K562 (cell line): ENCODE measurements around the gene RPL36AL. TPM values are rescaled to one million over a fixed set of nuclear protein-coding genes. Genes with fewer than 3 reads are reported as not detected.

ENCODE experiments used
- ASH1L ChIP-seq: fragments of 450-650 bp; IDR thresholded peaks from 2 replicates; pipeline ENCODE4 v1.6.1; 2018; ENCODE audit warnings: borderline replicate concordance, mild to moderate bottlenecking, low read depth; ENCODE audit not compliant: partially characterized antibody
- ATF6 ChIP-seq: sonication (generic); formaldehyde crosslinking; IDR thresholded peaks from 2 replicates; pipeline ENCODE4 v1.4.0; 2020; ENCODE audit warnings: mild to moderate bottlenecking, missing genetic modification reagents
- CBFA2T2 ChIP-seq: fragments of 450-650 bp; conservative IDR thresholded peaks from 2 replicates; pipeline ENCODE4 v1.6.1; 2017; ENCODE audit warnings: mild to moderate bottlenecking
- CBFA2T3 ChIP-seq: fragments of 450-650 bp; IDR thresholded peaks from 2 replicates; pipeline ENCODE4 v1.6.1; 2017
- CHD1 ChIP-seq: fragments of 200-600 bp; sonication (generic); IDR thresholded peaks from one replicate; pipeline ENCODE4 v1.6.1; 2012; ENCODE audit warnings: mild to moderate bottlenecking, moderate library complexity, low read length, inconsistent platforms
- ETV5 ChIP-seq: sonication (generic); formaldehyde crosslinking; IDR thresholded peaks from 2 replicates; pipeline ENCODE4 v1.4.0; 2020; ENCODE audit warnings: low read depth, mild to moderate bottlenecking, missing genetic modification reagents
- FOXK2 ChIP-seq, 2 experiments: fragments of 450-650 bp; IDR thresholded peaks in 1 of 2; conservative IDR thresholded peaks in 1 of 2; 2 replicates each; pipeline ENCODE4 v1.6.1; 2016; ENCODE audit warnings: low read depth in 2 of 2, mild to moderate bottlenecking in 1 of 2
- HDAC8 ChIP-seq: fragments of 450-650 bp; IDR thresholded peaks from 2 replicates; pipeline ENCODE4 v1.6.1; 2016; ENCODE audit warnings: mild to moderate bottlenecking, missing genetic modification characterization, moderate library complexity, missing compliant biosample characterization
- HLTF ChIP-seq: fragments of 450-650 bp; IDR thresholded peaks from 2 replicates; pipeline ENCODE4 v1.6.1; 2016
- HNRNPUL1 ChIP-seq: fragments of 200-400 bp; formaldehyde crosslinking; IDR thresholded peaks from 2 replicates; pipeline ENCODE4 v1.6.1; 2017; ENCODE audit warnings: low read length
- ILF3 ChIP-seq: fragments of 450-650 bp; IDR thresholded peaks from 2 replicates; pipeline ENCODE4 v1.6.1; 2018; ENCODE audit warnings: antibody characterized with exemption, mild to moderate bottlenecking, moderate library complexity, borderline replicate concordance
- JUN ChIP-seq, 2 experiments: sonication (generic) in 1 of 2; formaldehyde crosslinking in 1 of 2; IDR thresholded peaks; 2 replicates each; pipeline versions ENCODE4 v1.6.1 to v1.8.0; 2012 to 2022; ENCODE audit warnings: borderline replicate concordance in 2 of 2, mild to moderate bottlenecking in 2 of 2, improper control_type of control experiment in 1 of 2, low read depth in 1 of 2, low read length in 1 of 2, missing genetic modification reagents in 1 of 2
- KAT7 ChIP-seq: sonication (generic); formaldehyde crosslinking; IDR thresholded peaks from 2 replicates; pipeline ENCODE4 v1.8.0; 2022; ENCODE audit warnings: missing genetic modification reagents, mild to moderate bottlenecking, borderline replicate concordance
- MTF1 ChIP-seq: fragments of 250-450 bp; sonication (Bioruptor Pico); IDR thresholded peaks from 2 replicates; pipeline ENCODE4 v1.9.0; 2021; ENCODE audit warnings: moderate library complexity, mild to moderate bottlenecking, inconsistent platforms, borderline replicate concordance
- NBN ChIP-seq: fragments of 450-650 bp; IDR thresholded peaks from 2 replicates; pipeline ENCODE4 v1.6.1; 2016; ENCODE audit warnings: low read depth, mild to moderate bottlenecking
- NFYB ChIP-seq: IDR thresholded peaks from 2 replicates; pipeline ENCODE4 v1.6.1; 2011; ENCODE audit warnings: mild to moderate bottlenecking, moderate library complexity; ENCODE audit not compliant: insufficient read length; ENCODE audit errors: extremely low read depth
- POLR2G ChIP-seq: fragments of 200-400 bp; formaldehyde crosslinking; IDR thresholded peaks from 2 replicates; pipeline ENCODE4 v1.6.1; 2017; ENCODE audit warnings: low read depth, mild to moderate bottlenecking, antibody characterized with exemption, low read length, moderate library complexity
- PTBP1 ChIP-seq: fragments of 200-400 bp; formaldehyde crosslinking; IDR thresholded peaks from 2 replicates; pipeline ENCODE4 v1.6.1; 2017; ENCODE audit warnings: low read depth, low read length
- RBM25 ChIP-seq: fragments of 200-400 bp; formaldehyde crosslinking; IDR thresholded peaks from 2 replicates; pipeline ENCODE4 v1.6.1; 2018; ENCODE audit warnings: low read length, low read depth, moderate library complexity; ENCODE audit not compliant: severe bottlenecking
- SPI1 ChIP-seq: IDR thresholded peaks from 2 replicates; pipeline ENCODE4 v1.6.1; 2011; ENCODE audit warnings: low read depth, low read length, control low read depth, borderline replicate concordance
- SRSF3 ChIP-seq: fragments of 200-400 bp; formaldehyde crosslinking; IDR thresholded peaks from 2 replicates; pipeline ENCODE4 v1.6.1; 2016; ENCODE audit warnings: mild to moderate bottlenecking, low read length, moderate library complexity; ENCODE audit not compliant: insufficient read depth
- TRIM24 ChIP-seq, 2 experiments: fragments of 450-650 bp; IDR thresholded peaks; 2 replicates each; pipeline ENCODE4 v1.6.1; 2016
- ZNF3 ChIP-seq: fragments of 250-450 bp; sonication (Bioruptor Pico); IDR thresholded peaks from 2 replicates; pipeline ENCODE4 v1.5.0; 2021; ENCODE audit warnings: mild to moderate bottlenecking, moderate library complexity
- ZNF431 ChIP-seq: sonication (generic); formaldehyde crosslinking; IDR thresholded peaks from 2 replicates; pipeline ENCODE4 v1.8.0; 2022; ENCODE audit warnings: mild to moderate bottlenecking, missing genetic modification reagents
- ZNF586 ChIP-seq: fragments of 450-650 bp; formaldehyde crosslinking; conservative IDR thresholded peaks from 2 replicates; pipeline ENCODE4 v1.4.0; 2020; ENCODE audit warnings: mild to moderate bottlenecking, moderate library complexity
- ZSCAN29 ChIP-seq: fragments of 450-650 bp; IDR thresholded peaks from 2 replicates; pipeline ENCODE4 v1.6.1; 2017
- polyA plus RNA-seq, 8 experiments: library from polyadenylated mRNA; depleted of rRNA in 4 of 8; stranded (reverse) in 5 of 8; unstranded in 3 of 8; fragments of >200 nt; fragmentation: Nextera tagmentation in 2 of 8; fragmentation: Illumina TruSeq in 1 of 8; extraction: Ambion mirVana in 2 of 8; extraction: Trizol in 1 of 8; gene quantifications; 2 replicates each; pipeline versions ENCODE4 v1.2.1 to v1.2.3, GENCODE V29; 2011 to 2014; ENCODE audit warnings: inconsistent platforms in 1 of 8, missing spikeins in 1 of 8
- total RNA-seq, 7 experiments: library from RNA; depleted of rRNA in 6 of 7; stranded (reverse); fragments of >200 nt in 6 of 7; fragmentation: Illumina TruSeq in 2 of 7; extraction: Trizol in 2 of 7; gene quantifications; 2 replicates each; pipeline versions ENCODE4 v1.2.1 to v1.2.3, GENCODE V29; 2011 to 2021; ENCODE audit warnings: low replicate concordance in 1 of 7
- TF ChIP-seq, protein P1 (sequence below): sonication (generic); formaldehyde crosslinking; IDR thresholded peaks from 2 replicates; pipeline ENCODE4 v1.9.0; 2022; ENCODE audit warnings: mild to moderate bottlenecking, missing genetic modification reagents

The RPL36AL gene
- total and polyA plus RNA-seq, 9 of the 15 experiments (the other 6 are each of a cell fraction or from before 2014, with no cell fraction given), result 146 to 674 (median 360) TPM

DNA sequence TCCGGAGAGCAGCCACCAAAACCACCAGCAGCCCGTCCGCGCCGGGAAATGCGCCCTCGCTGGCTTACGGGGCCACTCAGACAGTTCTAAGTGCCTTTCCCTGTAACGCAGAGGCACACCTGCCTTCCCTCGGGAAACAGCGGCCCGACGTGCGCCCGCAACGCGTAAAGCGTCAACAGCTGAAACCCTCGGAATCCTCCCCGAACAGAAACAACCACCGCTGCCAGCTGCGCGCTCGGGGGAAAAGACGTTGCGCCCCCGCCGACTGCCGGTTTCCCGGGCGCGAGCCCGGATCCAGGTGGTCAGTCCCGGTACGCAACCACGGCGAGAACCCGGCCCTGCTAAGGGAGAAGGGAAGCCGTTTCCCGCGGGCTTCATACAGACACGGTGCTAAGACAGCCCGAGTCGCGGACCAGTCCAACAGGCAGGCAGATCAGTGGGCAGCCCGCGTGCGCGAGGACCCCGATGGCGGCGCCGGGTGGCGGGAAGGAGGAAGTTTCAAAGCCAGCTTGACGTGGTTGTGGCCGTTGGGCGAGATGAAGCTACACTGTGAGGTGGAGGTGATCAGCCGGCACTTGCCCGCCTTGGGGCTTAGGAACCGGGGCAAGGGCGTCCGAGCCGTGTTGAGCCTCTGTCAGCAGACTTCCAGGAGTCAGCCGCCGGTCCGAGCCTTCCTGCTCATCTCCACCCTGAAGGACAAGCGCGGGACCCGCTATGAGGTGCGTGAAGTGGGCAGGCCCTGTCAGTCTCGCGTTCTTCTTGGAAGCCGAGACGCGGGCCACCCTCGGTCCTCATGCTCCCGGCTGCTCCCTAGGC lies 21.7 kb downstream of the RPL36AL start, which contains the start of gene LRR1 (continued):
- TF ChIP-seq HLTF, result no peak
- no peak for TF ChIP-seq ETV5 (CRISPR knock-in tag)
- TF ChIP-seq PTBP1, result no peak
- no peak for TF ChIP-seq HNRNPUL1
- no peak for TF ChIP-seq ZNF586 (CRISPR knock-in tag)
- TF ChIP-seq CBFA2T2, result no peak
- no peak for TF ChIP-seq FOXK2 (conservative IDR thresholded peaks at IDR 0.05 in 1 of 2, IDR thresholded peaks at IDR 0.05 in 1 of 2; ENCODE audit: low read depth in 2 of 2)
- TF ChIP-seq RBM25, result no peak
- TF ChIP-seq CHD1, result no peak
- 0 out of 2 replicates have a peak, but pooled peaks have one; percentile 17 for TF ChIP-seq ATF6 (CRISPR knock-in tag)
- TF ChIP-seq ILF3, result no peak
- no peak for TF ChIP-seq ZNF3 (CRISPR knock-in tag)
- TF ChIP-seq CBFA2T3, result no peak
- TF ChIP-seq NBN, result no peak
- TF ChIP-seq, protein P1, sequence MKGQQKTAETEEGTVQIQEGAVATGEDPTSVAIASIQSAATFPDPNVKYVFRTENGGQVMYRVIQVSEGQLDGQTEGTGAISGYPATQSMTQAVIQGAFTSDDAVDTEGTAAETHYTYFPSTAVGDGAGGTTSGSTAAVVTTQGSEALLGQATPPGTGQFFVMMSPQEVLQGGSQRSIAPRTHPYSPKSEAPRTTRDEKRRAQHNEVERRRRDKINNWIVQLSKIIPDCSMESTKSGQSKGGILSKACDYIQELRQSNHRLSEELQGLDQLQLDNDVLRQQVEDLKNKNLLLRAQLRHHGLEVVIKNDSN (CRISPR knock-in tag), result no peak
- no peak for TF ChIP-seq ZSCAN29
- TF ChIP-seq HDAC8 (tag), result no peak
- no peak for TF ChIP-seq NFYB
- TF ChIP-seq ASH1L, result no peak
- no peak for TF ChIP-seq SPI1
- peak in 1 of 2 experiments; percentile 17; a peak in 1 of 4 replicates for TF ChIP-seq TRIM24 (IDR thresholded peaks at IDR 0.05)
- no peak for TF ChIP-seq KAT7 (CRISPR knock-in tag)
- no peak for TF ChIP-seq ZNF431 (CRISPR knock-in tag)
- peak; percentile 96 for TF ChIP-seq POLR2G
- no peak; the same call in 1 of the 2 replicates for TF ChIP-seq JUN (IDR thresholded peaks at IDR 0.05; ENCODE audit: borderline replicate concordance, low read depth, low read length)
- TF ChIP-seq JUN (CRISPR knock-in tag; IDR thresholded peaks at IDR 0.05; ENCODE audit: borderline replicate concordance), result 0 out of 2 replicates have a peak, but pooled peaks have one; percentile 35
- no peak for TF ChIP-seq SRSF3
- no peak for TF ChIP-seq MTF1 (CRISPR knock-in tag)
